Parathyroid adenoma (tissue), 2 donors: ENCODE data around the gene DACT1.

Experiments
- H2AFZ ChIP-seq: fragments of 300-600 bp; sonication (generic); one replicate; pipeline ENCODE4 v1.7.0; 2017; ENCODE audit warnings: antibody characterized with exemption, mild to moderate bottlenecking
- H3K27ac ChIP-seq: fragments of 300-600 bp; sonication (generic); one replicate; pipeline ENCODE4 v1.7.0; 2017
- H3K27me3 ChIP-seq: fragments of 300-600 bp; sonication (generic); one replicate; pipeline ENCODE4 v1.7.0; 2017; ENCODE audit warnings: low read length; ENCODE audit not compliant: control insufficient read depth, insufficient read depth
- H3K36me3 ChIP-seq: fragments of 300-600 bp; sonication (generic); one replicate; pipeline ENCODE4 v1.7.0; 2017; ENCODE audit warnings: low read length; ENCODE audit not compliant: control insufficient read depth, insufficient read depth
- H3K4me1 ChIP-seq: fragments of 300-600 bp; sonication (generic); one replicate; pipeline ENCODE4 v1.7.0; 2017; ENCODE audit warnings: control low read depth
- H3K4me2 ChIP-seq: fragments of 300-600 bp; sonication (generic); one replicate; pipeline ENCODE4 v1.7.0; 2017; ENCODE audit warnings: low read length
- H3K4me3 ChIP-seq: fragments of 300-600 bp; sonication (generic); one replicate; pipeline ENCODE4 v1.7.0; 2017; ENCODE audit warnings: low read depth, low read length
- H3K79me2 ChIP-seq: fragments of 300-600 bp; sonication (generic); one replicate; pipeline ENCODE4 v1.7.0; 2017; ENCODE audit warnings: control low read depth
- H3K9ac ChIP-seq: fragments of 300-600 bp; sonication (generic); one replicate; pipeline ENCODE4 v1.7.0; 2017; ENCODE audit warnings: mild to moderate bottlenecking
- H3K9me3 ChIP-seq: fragments of 300-600 bp; sonication (generic); one replicate; pipeline ENCODE4 v1.7.0; 2017; ENCODE audit warnings: low read length; ENCODE audit not compliant: control insufficient read depth
- TF ChIP-seq, protein P1 (sequence below): fragments of 300-600 bp; sonication (generic); IDR thresholded peaks from one replicate; pipeline ENCODE4 v1.7.0; 2017; ENCODE audit warnings: antibody characterized with exemption, mild to moderate bottlenecking
- donor health status: primary hyperparathyroidism.

Gene DACT1

GRCh38 chr14:58607952-58608317 lies 29.8 kb upstream of the DACT1 start:
- no peak overlapping the region for H3K4me3 ChIP-seq
- no peak overlapping the region for H3K9ac ChIP-seq
- H3K36me3 ChIP-seq = no peaks in the 10 kb centered on the region
- peaks cover 6% of the 10 kb centered on the region for H3K4me1 ChIP-seq
- H3K4me2 ChIP-seq = no peak overlapping the region
- H3K27me3 ChIP-seq = no peaks in the 10 kb centered on the region
- no peak overlapping the region for H3K27ac ChIP-seq
- TF ChIP-seq, protein P1, sequence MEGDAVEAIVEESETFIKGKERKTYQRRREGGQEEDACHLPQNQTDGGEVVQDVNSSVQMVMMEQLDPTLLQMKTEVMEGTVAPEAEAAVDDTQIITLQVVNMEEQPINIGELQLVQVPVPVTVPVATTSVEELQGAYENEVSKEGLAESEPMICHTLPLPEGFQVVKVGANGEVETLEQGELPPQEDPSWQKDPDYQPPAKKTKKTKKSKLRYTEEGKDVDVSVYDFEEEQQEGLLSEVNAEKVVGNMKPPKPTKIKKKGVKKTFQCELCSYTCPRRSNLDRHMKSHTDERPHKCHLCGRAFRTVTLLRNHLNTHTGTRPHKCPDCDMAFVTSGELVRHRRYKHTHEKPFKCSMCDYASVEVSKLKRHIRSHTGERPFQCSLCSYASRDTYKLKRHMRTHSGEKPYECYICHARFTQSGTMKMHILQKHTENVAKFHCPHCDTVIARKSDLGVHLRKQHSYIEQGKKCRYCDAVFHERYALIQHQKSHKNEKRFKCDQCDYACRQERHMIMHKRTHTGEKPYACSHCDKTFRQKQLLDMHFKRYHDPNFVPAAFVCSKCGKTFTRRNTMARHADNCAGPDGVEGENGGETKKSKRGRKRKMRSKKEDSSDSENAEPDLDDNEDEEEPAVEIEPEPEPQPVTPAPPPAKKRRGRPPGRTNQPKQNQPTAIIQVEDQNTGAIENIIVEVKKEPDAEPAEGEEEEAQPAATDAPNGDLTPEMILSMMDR = no peak
- H2AFZ ChIP-seq = no peak overlapping the region
- no peaks in the 10 kb centered on the region for H3K79me2 ChIP-seq
- no peaks in the 10 kb centered on the region for H3K9me3 ChIP-seq

DNA sequence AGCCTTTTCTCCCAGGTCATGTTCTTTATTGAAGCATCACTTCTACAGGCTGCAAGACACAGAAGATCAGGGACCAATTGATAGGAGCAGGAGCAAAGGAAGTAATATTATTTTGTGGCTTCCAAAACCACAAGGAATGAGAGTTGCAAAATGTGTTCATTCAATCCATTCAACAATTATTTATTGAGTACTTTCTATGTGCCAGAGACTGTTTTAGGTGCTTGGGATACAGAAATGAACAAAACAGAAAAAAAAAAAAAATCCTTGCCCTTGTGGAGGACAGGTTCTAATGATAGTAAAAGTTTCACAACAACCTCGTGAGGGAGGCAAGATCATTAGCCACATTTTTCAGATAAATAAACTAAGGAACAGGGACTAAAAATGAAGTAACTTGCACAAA lies 20.1 kb upstream of the DACT1 start:
- Histone ChIP-seq H3K9ac (no peak overlapping the region), H3K4me1 (no peaks in the 10 kb centered on the region), H2AFZ (no peak overlapping the region), H3K4me3 (no peak overlapping the region), H3K36me3 (no peaks in the 10 kb centered on the region), H3K27ac (no peak overlapping the region), H3K27me3 (no peaks in the 10 kb centered on the region), H3K4me2 (no peak overlapping the region), H3K9me3 (no peaks in the 10 kb centered on the region), H3K79me2 (no peaks in the 10 kb centered on the region)
- TF ChIP-seq, protein P1 = no peak

- H3K4me1 ChIP-seq = no peaks in the 10 kb centered on the region
- no peaks in the 10 kb centered on the region for H3K27me3 ChIP-seq
- no peaks in the 10 kb centered on the region for H3K79me2 ChIP-seq
- H3K9ac ChIP-seq = no peak overlapping the region
- no peaks in the 10 kb centered on the region for H3K36me3 ChIP-seq
- H3K27ac ChIP-seq = no peak overlapping the region
- H3K4me3 ChIP-seq = no peak overlapping the region
- TF ChIP-seq, protein P1 = no peak
- no peaks in the 10 kb centered on the region for H3K9me3 ChIP-seq
- no peak overlapping the region for H3K4me2 ChIP-seq
- no peak overlapping the region for H2AFZ ChIP-seq
These were observed 17.8 kb upstream of the DACT1 start for GRCh38 chr14:58620011-58620410.

- TF ChIP-seq, protein P1 = no peak
- H3K4me3 ChIP-seq = no peak overlapping the region
- no peaks in the 10 kb centered on the region for H3K4me1 ChIP-seq
- no peak overlapping the region for H3K4me2 ChIP-seq
- H3K79me2 ChIP-seq = no peaks in the 10 kb centered on the region
- H3K9me3 ChIP-seq = no peaks in the 10 kb centered on the region
- no peak overlapping the region for H3K27ac ChIP-seq
- no peaks in the 10 kb centered on the region for H3K27me3 ChIP-seq
- no peaks in the 10 kb centered on the region for H3K36me3 ChIP-seq
- H2AFZ ChIP-seq = no peak overlapping the region
- no peak overlapping the region for H3K9ac ChIP-seq
These were observed 12.3 kb upstream of the DACT1 start for GRCh38 chr14:58625438-58625837.

GRCh38 chr14:58626431-58626831 lies 11.3 kb upstream of the DACT1 start:
- Histone ChIP-seq H3K4me1 (no peaks in the 10 kb centered on the region), H3K9me3 (no peaks in the 10 kb centered on the region)

More at GRCh38 chr14:58626431-58626831, 11.3 kb upstream of the DACT1 start:
- Histone ChIP-seq H3K79me2 (no peaks in the 10 kb centered on the region), H3K4me3 (no peak overlapping the region), H3K27me3 (no peaks in the 10 kb centered on the region), H3K9ac (no peak overlapping the region), H3K4me2 (no peak overlapping the region), H3K27ac (no peak overlapping the region), H2AFZ (no peak overlapping the region), H3K36me3 (no peaks in the 10 kb centered on the region)
- TF ChIP-seq, protein P1 = no peak
